PFSK-1 (cell line): ENCODE results near the gene ZBTB16.

Source experiments
- FOXP2 ChIP-seq: optimal IDR thresholded peaks from 2 replicates; pipeline ENCODE3; 2011; ENCODE audit warnings: borderline replicate concordance, control low read depth, inconsistent platforms; ENCODE audit not compliant: insufficient read depth; ENCODE audit errors: extremely low read length, extremely low read depth
- POLR2AphosphoS5 ChIP-seq: IDR thresholded peaks from 2 replicates; pipeline ENCODE4 v1.6.1; 2012; ENCODE audit warnings: low read depth, mild to moderate bottlenecking, control low read depth, low read length, moderate library complexity
- REST ChIP-seq, 2 experiments: IDR thresholded peaks; 2 replicates each; pipeline versions ENCODE4 v1.6.1 to v1.8.0; 2011 to 2012; ENCODE audit warnings: low read depth in 2 of 2, low read length in 2 of 2, control low read depth in 1 of 2, inconsistent platforms in 1 of 2, mild to moderate bottlenecking in 1 of 2, moderate library complexity in 1 of 2; ENCODE audit not compliant: insufficient read depth in 1 of 2
- SIN3A ChIP-seq: IDR thresholded peaks from 2 replicates; pipeline ENCODE4 v1.6.1; 2012; ENCODE audit warnings: mild to moderate bottlenecking, low read length, moderate library complexity, borderline replicate concordance; ENCODE audit not compliant: insufficient read depth
- TAF1 ChIP-seq: IDR thresholded peaks from 2 replicates; pipeline ENCODE4 v1.6.1; 2012; ENCODE audit warnings: low read length, control low read depth, borderline replicate concordance; ENCODE audit not compliant: insufficient read depth

The ZBTB16 gene

GRCh38 chr11:114077482-114078305 is 18.2 kb downstream of the ZBTB16 start:
- TF ChIP-seq POLR2AphosphoS5 (no peak), TAF1 (no peak), REST (IDR thresholded peaks at IDR 0.05; ENCODE audit: insufficient read depth in 1 of 2, low read depth in 2 of 2, low read length in 2 of 2) (no peak), SIN3A (no peak), FOXP2 (no peak)

- TF ChIP-seq SIN3A (no peak), TAF1 (no peak), FOXP2 (no peak), REST (IDR thresholded peaks at IDR 0.05; ENCODE audit: insufficient read depth in 1 of 2, low read depth in 2 of 2, low read length in 2 of 2) (no peak), POLR2AphosphoS5 (no peak)
These were observed 18.9 kb downstream of the ZBTB16 start for GRCh38 chr11:114078423-114078822.

- TF ChIP-seq POLR2AphosphoS5 = no peak
- no peak for TF ChIP-seq SIN3A
- TF ChIP-seq REST (IDR thresholded peaks at IDR 0.05; ENCODE audit: insufficient read depth in 1 of 2, low read depth in 2 of 2, low read length in 2 of 2) = no peak
- no peak for TF ChIP-seq FOXP2
- no peak for TF ChIP-seq TAF1
These were observed 20.1 kb downstream of the ZBTB16 start for GRCh38 chr11:114079511-114080065.

GRCh38 chr11:114080219-114080618 is 20.7 kb downstream of the ZBTB16 start:
- TF ChIP-seq FOXP2 = no peak
- no peak for TF ChIP-seq REST (IDR thresholded peaks at IDR 0.05; ENCODE audit: insufficient read depth in 1 of 2, low read depth in 2 of 2, low read length in 2 of 2)
- TF ChIP-seq POLR2AphosphoS5 = no peak
- TF ChIP-seq TAF1 = no peak

GRCh38 chr11:114080769-114081168 is 21.3 kb downstream of the ZBTB16 start:
- TF ChIP-seq REST (IDR thresholded peaks at IDR 0.05; ENCODE audit: insufficient read depth in 1 of 2, low read depth in 2 of 2, low read length in 2 of 2) = no peak
- TF ChIP-seq TAF1 = no peak
- no peak for TF ChIP-seq POLR2AphosphoS5
- no peak for TF ChIP-seq FOXP2
- TF ChIP-seq SIN3A = no peak
